Measurements from ENCODE around the gene SH3GL3. TPM values are rescaled to one million over a fixed set of nuclear protein-coding genes. Genes with fewer than 3 reads are reported as not detected.

The SH3GL3 gene
- total and polyA plus RNA-seq, 2 of the 13 experiments (the other 11 are each of a cell fraction or from before 2014, with no cell fraction given): not detected

GRCh38 chr15:83476066-83476465 lies 28.9 kb downstream of the SH3GL3 start (continued):
- TF ChIP-seq ZNF276 (CRISPR knock-in tag; IDR thresholded peaks at IDR 0.05; ENCODE audit: low read depth) (no peak), ZNF598 (CRISPR knock-in tag; IDR thresholded peaks at IDR 0.05; ENCODE audit: borderline replicate concordance) (no peak), SKIL (CRISPR knock-in tag; IDR thresholded peaks at IDR 0.05; ENCODE audit: borderline replicate concordance) (no peak), NCOR1 (IDR thresholded peaks at IDR 0.05; ENCODE audit: borderline replicate concordance, low read length) (no peak), MATR3 (CRISPR knock-in tag; IDR thresholded peaks at IDR 0.05) (no peak), TCF7L2 (IDR thresholded peaks at IDR 0.05; ENCODE audit: low read depth, low read length) (no peak), ZNF792 (CRISPR knock-in tag; IDR thresholded peaks at IDR 0.05) (no peak)

GRCh38 chr15:83476708-83477107 lies 29.6 kb downstream of the SH3GL3 start:
- in situ Hi-C loops (cut with HindIII; ENCODE audit: extremely low pct_ligation_motif_present, low pct_unique_long_range_greater_than_20kb) (no loop called here), intact Hi-C loops (cut with micrococcal nuclease; ENCODE audit: unreplicated experiment) (no loop called here)
- WGBS (ENCODE audit: low lambda C conversion rate): 0% methylated on average over 2 of the region's 2 CpGs
- BruUV-seq (replicated peaks): no TSS peak
- ChIA-PET CTCF (ENCODE audit: low intra/inter-chr PET ratio, low total read pairs) (no interaction called here), POLR2A (no interaction called here)
- H2AFZ ChIP-seq (ENCODE audit: low read length): no peak overlapping the region
- no peaks in the 10 kb centered on the region for H3K79me2 ChIP-seq (ENCODE audit: insufficient read depth, low read length)
- H3K9me3 ChIP-seq (ENCODE audit: low read length): no peaks in the 10 kb centered on the region
- no peak overlapping the region for H3K27ac ChIP-seq (ENCODE audit: extremely low read length, insufficient read depth, low read length)
- H3K27me3 ChIP-seq (ENCODE audit: control insufficient read depth in 1 of 2, insufficient read depth in 2 of 2, low read length in 2 of 2): no peaks in the 10 kb centered on the region; a peak in 1 of 5 replicates
- FAIRE-seq (no peak), DNase-seq (ENCODE audit: low spot score) (no peak), ATAC-seq (no peak)
- no peaks in the 10 kb centered on the region for H3K36me3 ChIP-seq (replicated peaks in 1 of 2; ENCODE audit: control insufficient read depth in 1 of 2, insufficient read depth in 2 of 2, low read length in 2 of 2)
- H3K9ac ChIP-seq (ENCODE audit: insufficient read depth, low read depth, low read length): no peak overlapping the region
- no peaks in the 10 kb centered on the region for H4K20me1 ChIP-seq (ENCODE audit: insufficient read depth, low read length)
- no peaks in the 10 kb centered on the region for H3K4me1 ChIP-seq (ENCODE audit: insufficient read depth, low read length)
- no peak overlapping the region for H3K4me3 ChIP-seq (replicated peaks in 1 of 3; ENCODE audit: insufficient read depth in 1 of 3, low read depth in 2 of 3, low read length in 3 of 3)
- no peak overlapping the region for H3K4me2 ChIP-seq (ENCODE audit: low read depth, low read length)
- no peak for TF ChIP-seq ZBTB7A (CRISPR knock-in tag; IDR thresholded peaks at IDR 0.05)
- TF ChIP-seq ZNF235 (CRISPR knock-in tag; IDR thresholded peaks at IDR 0.05; ENCODE audit: borderline replicate concordance): no peak
- no peak for TF ChIP-seq ATRX (CRISPR knock-in tag; IDR thresholded peaks at IDR 0.05; ENCODE audit: borderline replicate concordance)
- TF ChIP-seq GATAD2A (CRISPR knock-in tag; IDR thresholded peaks at IDR 0.05): no peak
- no peak for TF ChIP-seq PBX3 (CRISPR knock-in tag; IDR thresholded peaks at IDR 0.05; ENCODE audit: borderline replicate concordance)
- TF ChIP-seq ZNF331 (CRISPR knock-in tag; IDR thresholded peaks at IDR 0.05): no peak
- TF ChIP-seq PRMT3 (CRISPR knock-in tag; IDR thresholded peaks at IDR 0.05; ENCODE audit: borderline replicate concordance, low read depth): no peak
- TF ChIP-seq PPARG (CRISPR knock-in tag; conservative IDR thresholded peaks at IDR 0.05): no peak
- TF ChIP-seq ZNF335 (CRISPR knock-in tag; IDR thresholded peaks at IDR 0.05): no peak
- TF ChIP-seq ZNF556 (CRISPR knock-in tag; IDR thresholded peaks at IDR 0.05; ENCODE audit: borderline replicate concordance): no peak
- no peak for TF ChIP-seq MATR3 (CRISPR knock-in tag; IDR thresholded peaks at IDR 0.05)
- TF ChIP-seq ZBTB7B (CRISPR knock-in tag; IDR thresholded peaks at IDR 0.05): no peak
- no peak for TF ChIP-seq ZNF775 (CRISPR knock-in tag; IDR thresholded peaks at IDR 0.05; ENCODE audit: borderline replicate concordance)
- TF ChIP-seq ZNF260 (CRISPR knock-in tag; IDR thresholded peaks at IDR 0.05; ENCODE audit: borderline replicate concordance, low read depth): no peak
- no peak for TF ChIP-seq EEA1 (CRISPR knock-in tag; IDR thresholded peaks at IDR 0.05; ENCODE audit: borderline replicate concordance)

Measured in HepG2 (cell line).